Caco-2 (cell line): ENCODE results near the gene UPP1. TPM values are rescaled to one million over a fixed set of nuclear protein-coding genes. Genes with fewer than 3 reads are reported as not detected.

Experiments used
- Bru-seq: library from RNA; stranded (reverse); fragments of 400-500 nt; gene quantifications from one replicate; lab custom pipeline; 2021; lab: Mats Ljungman, UMichigan
- BruChase-seq, 2 experiments: library from RNA; stranded (reverse); fragments of 400-500 nt; gene quantifications; one replicate each; lab custom pipeline; 2021; lab: Mats Ljungman, UMichigan
- BruUV-seq: library from RNA; stranded (reverse); fragments of 400-500 nt; replicated peaks from 2 replicates; lab custom pipeline; 2021; lab: Mats Ljungman, UMichigan
- CTCF ChIA-PET: fragments of 300-600 bp; sonication (Branson Sonifier 250); formaldehyde crosslinking; loops from one replicate; lab custom pipeline; 2022; ENCODE audit warnings: antibody characterized with exemption; lab: Charles Lee
- POLR2A ChIA-PET: fragments of 300-600 bp; sonication (Branson Sonifier 250); formaldehyde crosslinking; loops from one replicate; lab custom pipeline; 2022; ENCODE audit warnings: antibody characterized with exemption; lab: Charles Lee
- DNase-seq, 2 experiments: peaks; one replicate each; pipeline versions ENCODE4 v3.0.0 to v3.0.0-alpha.2; 2020 to 2022
- H3K27me3 ChIP-seq: replicated peaks from 2 replicates; pipeline ENCODE4 v1.6.0; 2011; ENCODE audit warnings: low read length; ENCODE audit not compliant: control insufficient read depth, insufficient read depth
- H3K36me3 ChIP-seq: 2 replicates; pipeline ENCODE4 v1.5.1; 2011; ENCODE audit warnings: low read length; ENCODE audit not compliant: control insufficient read depth, insufficient read depth
- H3K4me1 ChIP-seq: fragments of 250-450 bp; sonication (Bioruptor Pico); 2 replicates; pipeline ENCODE4 v1.5.1; 2020; ENCODE audit warnings: mild to moderate bottlenecking
- H3K4me3 ChIP-seq: 2 replicates; pipeline ENCODE4 v1.5.1; 2011; ENCODE audit warnings: low read depth, mild to moderate bottlenecking, control low read depth, low read length
- H3K9me3 ChIP-seq: fragments of 250-450 bp; sonication (Bioruptor Pico); 2 replicates; pipeline ENCODE4 v1.5.1; 2020; ENCODE audit warnings: mild to moderate bottlenecking, moderate library complexity
- H3K27ac Mint-ChIP-seq: one replicate; pipeline ENCODE4 v1.8.0; 2022; ENCODE audit warnings: mixed read lengths; ENCODE audit not compliant: unreplicated experiment
- H3K27me3 Mint-ChIP-seq: one replicate; pipeline ENCODE4 v1.8.0; 2022; ENCODE audit warnings: mixed read lengths; ENCODE audit not compliant: insufficient read depth, unreplicated experiment
- H3K36me3 Mint-ChIP-seq: one replicate; pipeline ENCODE4 v1.8.0; 2022; ENCODE audit warnings: mild to moderate bottlenecking, mixed read lengths; ENCODE audit not compliant: insufficient read depth, unreplicated experiment
- H3K4me1 Mint-ChIP-seq: one replicate; pipeline ENCODE4 v1.8.0; 2022; ENCODE audit warnings: low read depth, mixed read lengths; ENCODE audit not compliant: unreplicated experiment
- H3K4me3 Mint-ChIP-seq: one replicate; pipeline ENCODE4 v1.8.0; 2022; ENCODE audit warnings: mild to moderate bottlenecking, moderate library complexity, mixed read lengths; ENCODE audit not compliant: unreplicated experiment
- H3K9me3 Mint-ChIP-seq: one replicate; pipeline ENCODE4 v1.8.0; 2022; ENCODE audit warnings: mixed read lengths; ENCODE audit not compliant: unreplicated experiment
- intact Hi-C: fragments of 100-400 bp; cut with micrococcal nuclease; formaldehyde crosslinking; loops from one replicate; pipeline ENCODE4 v1.10.0; 2022; ENCODE audit not compliant: unreplicated experiment
- long read RNA-seq: library from polyadenylated mRNA; stranded (forward); transcript quantifications from one replicate; pipeline ENCODE4 v2.0.0, GENCODE V29; 2022
- total RNA-seq: library from RNA; stranded (reverse); gene quantifications from 2 replicates; pipeline ENCODE4 v1.2.3, GENCODE V29; 2022
- TF ChIP-seq, protein P1 (sequence below), 2 experiments: fragments of 200-600 bp in 1 of 2; IDR thresholded peaks; 1 replicate in 1 of 2; 2 replicates in 1 of 2; pipeline versions ENCODE4 v1.5.1 to v1.8.0; 2011 to 2022; ENCODE audit warnings: antibody characterized with exemption in 1 of 2, control low read depth in 1 of 2, inconsistent platforms in 1 of 2, low read depth in 1 of 2, low read length in 1 of 2, mild to moderate bottlenecking in 1 of 2, moderate library complexity in 1 of 2; ENCODE audit not compliant: insufficient read depth in 1 of 2, severe bottlenecking in 1 of 2, unreplicated experiment in 1 of 2

UPP1 gene
- 18.7 and 20.6 TPM in 2 replicates for total RNA-seq
- percentile 68 among the genes with signal in this experiment for Bru-seq, nascent RNA
- percentile 61 among the genes with signal in this experiment for BruChase-seq, experiment 1, labeled RNA remaining after a 2-hour chase
- BruChase-seq, experiment 2, labeled RNA remaining after a 6-hour chase: percentile 68 among the genes with signal in this experiment
- long read RNA-seq, transcript UPP1-202 (6 exons, 955 nt): major isoform, 7 of 19 reads
- long read RNA-seq, transcript UPP1-203 (9 exons, 1,375 nt): minor isoform, 5 of 19 reads
- long read RNA-seq, partial matches to known transcripts: 0 of 19 reads
- long read RNA-seq, other reads (novel, unspliced or antisense): 7 of 19 reads

DNA sequence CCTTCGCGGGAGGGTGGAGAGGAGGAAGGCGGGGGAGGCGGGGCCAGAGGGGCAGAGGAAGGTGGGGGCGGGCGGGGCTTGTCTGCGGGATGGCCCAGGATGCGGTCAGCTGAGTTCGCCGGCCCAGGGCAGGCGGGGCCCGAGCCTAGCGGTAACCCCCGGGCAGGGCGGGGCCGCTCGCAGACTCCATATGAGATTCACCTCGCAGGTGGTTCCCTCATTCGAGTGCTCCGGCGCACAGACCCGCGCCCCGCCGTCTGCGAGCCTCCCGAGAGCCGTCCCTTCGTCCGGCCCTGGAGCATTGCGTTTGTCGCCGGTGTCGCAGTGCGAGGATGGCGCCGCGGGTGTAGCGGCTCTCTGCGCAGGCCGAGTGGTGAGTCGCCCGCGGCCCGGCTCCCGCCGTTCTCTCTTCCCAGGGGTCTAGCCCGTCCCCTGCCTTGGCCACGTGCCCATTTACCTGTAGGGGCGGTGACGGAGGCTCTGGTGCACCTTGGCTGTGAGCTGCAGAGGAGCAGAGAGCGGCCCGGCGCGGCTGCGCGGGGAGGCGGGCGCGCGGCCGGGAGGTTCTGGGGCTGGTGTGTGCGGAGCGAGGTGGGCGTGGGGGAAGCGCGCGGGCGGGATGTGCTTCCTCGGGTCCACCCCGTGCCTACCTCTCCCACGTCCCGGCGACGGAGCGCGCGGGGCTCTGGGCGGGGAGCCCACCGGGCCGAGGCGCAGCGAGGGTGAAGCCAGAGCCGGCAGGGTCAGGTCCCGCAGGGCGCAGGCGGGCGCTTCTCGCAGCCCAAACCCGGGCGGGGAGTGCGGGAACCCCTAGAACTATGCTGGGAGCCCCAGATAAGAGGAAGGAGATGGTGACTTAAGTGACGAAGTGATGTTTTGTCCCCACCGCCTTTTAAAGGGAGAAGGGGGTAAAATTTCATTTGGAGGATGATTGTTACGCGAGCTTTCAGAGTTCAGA is at the start of gene UPP1:
Gene UPP1, plus strand, starts transcription at position 220 of the 958 bp plus-strand sequence. CDS start 5,519 bp downstream, outside the sequence.
- ChIA-PET POLR2A (interaction anchor here (0.6 to 1.9 kb wide), 7 partner anchors 14 to 508 kb away, joined by 3 to 11 read pairs (median 5); partner anchors contain the start of gene PKD1L1), CTCF (interaction anchor here (0.7 to 2.2 kb wide), 8 partner anchors 21 to 144 kb away, joined by 3 to 15 read pairs (median 3); no protein-coding TSS in a partner anchor)
- Mint-ChIP-seq H3K9me3 (no peaks in the 10 kb centered on the region), H3K27me3 (no peaks in the 10 kb centered on the region), H3K36me3 (peaks cover 27% of the 10 kb centered on the region), H3K4me3 (peak within 1 kb of the TSS; percentile 85), H3K4me1 (peaks cover 28% of the 10 kb centered on the region), H3K27ac (peak within 1 kb of the TSS; percentile 94)
- Histone ChIP-seq H3K9me3 (no peaks in the 10 kb centered on the region), H3K36me3 (no peaks in the 10 kb centered on the region; the same call in 1 of the 2 replicates), H3K4me1 (peaks cover 35% of the 10 kb centered on the region), H3K4me3 (peak within 1 kb of the TSS; percentile 68), H3K27me3 (no peaks in the 10 kb centered on the region)
- TF ChIP-seq, protein P1, sequence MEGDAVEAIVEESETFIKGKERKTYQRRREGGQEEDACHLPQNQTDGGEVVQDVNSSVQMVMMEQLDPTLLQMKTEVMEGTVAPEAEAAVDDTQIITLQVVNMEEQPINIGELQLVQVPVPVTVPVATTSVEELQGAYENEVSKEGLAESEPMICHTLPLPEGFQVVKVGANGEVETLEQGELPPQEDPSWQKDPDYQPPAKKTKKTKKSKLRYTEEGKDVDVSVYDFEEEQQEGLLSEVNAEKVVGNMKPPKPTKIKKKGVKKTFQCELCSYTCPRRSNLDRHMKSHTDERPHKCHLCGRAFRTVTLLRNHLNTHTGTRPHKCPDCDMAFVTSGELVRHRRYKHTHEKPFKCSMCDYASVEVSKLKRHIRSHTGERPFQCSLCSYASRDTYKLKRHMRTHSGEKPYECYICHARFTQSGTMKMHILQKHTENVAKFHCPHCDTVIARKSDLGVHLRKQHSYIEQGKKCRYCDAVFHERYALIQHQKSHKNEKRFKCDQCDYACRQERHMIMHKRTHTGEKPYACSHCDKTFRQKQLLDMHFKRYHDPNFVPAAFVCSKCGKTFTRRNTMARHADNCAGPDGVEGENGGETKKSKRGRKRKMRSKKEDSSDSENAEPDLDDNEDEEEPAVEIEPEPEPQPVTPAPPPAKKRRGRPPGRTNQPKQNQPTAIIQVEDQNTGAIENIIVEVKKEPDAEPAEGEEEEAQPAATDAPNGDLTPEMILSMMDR (IDR thresholded peaks at IDR 0.05; ENCODE audit: insufficient read depth in 1 of 2, low read depth in 1 of 2, low read length in 1 of 2, severe bottlenecking in 1 of 2, unreplicated experiment in 1 of 2): no peak
- peak; percentile 85 to 96 for DNase-seq
- intact Hi-C loops: loop anchor here (1.0 to 2.0 kb wide), 5 partner anchors 21 to 111 kb away; partner anchors contain the start of gene HUS1
- BruUV-seq: no TSS peak

DNA sequence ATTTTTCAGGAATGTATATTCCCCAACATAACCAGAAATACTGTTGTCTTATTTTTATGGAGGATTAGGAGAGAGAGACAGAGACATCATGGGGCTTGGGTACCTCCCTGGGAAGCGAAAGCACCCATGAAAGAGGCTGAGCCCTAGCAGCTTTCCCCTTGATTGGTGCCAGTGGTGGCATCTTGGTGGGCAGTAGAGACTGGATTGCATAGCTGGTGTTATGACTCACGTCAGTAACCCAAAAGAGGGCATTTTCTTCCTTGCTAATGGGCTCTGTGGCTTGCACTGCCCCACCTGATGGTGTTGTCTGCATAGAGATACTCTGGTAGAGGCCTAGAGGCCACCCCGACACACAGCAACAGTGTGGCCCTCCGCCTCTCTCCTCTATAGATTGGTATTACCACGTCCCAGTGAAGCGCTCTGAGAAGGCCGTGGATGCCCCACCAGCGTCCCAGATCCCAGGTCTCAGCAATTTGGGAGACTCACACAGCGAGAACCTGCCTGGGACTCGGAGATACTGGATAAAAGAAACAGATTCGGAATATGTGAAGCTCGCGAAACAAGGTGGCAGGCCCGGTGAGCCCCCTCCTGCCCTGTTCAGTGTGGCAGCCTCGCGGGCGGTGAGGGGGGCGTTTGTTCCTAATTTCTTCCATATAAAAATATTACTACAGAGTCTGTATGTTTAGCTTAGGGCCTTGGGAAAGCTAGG is 48.0 kb upstream of the UPP1 start:
- ChIA-PET POLR2A (no interaction called here), CTCF (interaction anchor here (0.7 kb wide), 1 partner anchor 47 kb away, joined by 3 read pairs; no protein-coding TSS in a partner anchor)
- intact Hi-C loops: no loop called here
- Mint-ChIP-seq H3K4me3 (no peak overlapping the region), H3K27me3 (peaks cover 31% of the 10 kb centered on the region), H3K4me1 (peaks cover 3% of the 10 kb centered on the region), H3K27ac (no peak overlapping the region), H3K9me3 (no peaks in the 10 kb centered on the region), H3K36me3 (no peaks in the 10 kb centered on the region)
- Histone ChIP-seq H3K4me1 (no peaks in the 10 kb centered on the region), H3K4me3 (no peak overlapping the region), H3K36me3 (no peaks in the 10 kb centered on the region), H3K9me3 (no peaks in the 10 kb centered on the region), H3K27me3 (peaks cover 2% of the 10 kb centered on the region)
- TF ChIP-seq, protein P1 (IDR thresholded peaks at IDR 0.05; ENCODE audit: insufficient read depth in 1 of 2, low read depth in 1 of 2, low read length in 1 of 2, severe bottlenecking in 1 of 2, unreplicated experiment in 1 of 2): no peak
- no TSS peak for BruUV-seq
- no peak for DNase-seq
